Activated naive CD8-positive, alpha-beta T cell treated with anti-CD3 and anti-CD28 coated beads, Interleukin-2, amount 50 U/mL, for 24 hours (primary cell): ENCODE data around the gene EBF3.

ENCODE experiments used
- ATAC-seq: fragments of 150-1000 bp; cut with Tn5 transposase; one replicate; pipeline ENCODE4 v1.10.0; 2021
- DNase-seq: peaks from one replicate; pipeline ENCODE4 v3.0.0; 2021
- H3K27ac Mint-ChIP-seq: one replicate; pipeline ENCODE4 v1.8.0; 2021; ENCODE audit warnings: mild to moderate bottlenecking, mixed read lengths
- H3K27me3 Mint-ChIP-seq: one replicate; pipeline ENCODE4 v1.8.0; 2021; ENCODE audit warnings: mixed read lengths
- H3K36me3 Mint-ChIP-seq: one replicate; pipeline ENCODE4 v1.8.0; 2021; ENCODE audit warnings: low read depth, mixed read lengths
- H3K4me1 Mint-ChIP-seq: one replicate; pipeline ENCODE4 v1.8.0; 2021; ENCODE audit warnings: mixed read lengths
- H3K4me3 Mint-ChIP-seq: one replicate; pipeline ENCODE4 v1.8.0; 2021; ENCODE audit warnings: mild to moderate bottlenecking, moderate library complexity, mixed read lengths
- H3K9me3 Mint-ChIP-seq: one replicate; pipeline ENCODE4 v1.8.0; 2021; ENCODE audit warnings: mixed read lengths

EBF3 gene

DNA sequence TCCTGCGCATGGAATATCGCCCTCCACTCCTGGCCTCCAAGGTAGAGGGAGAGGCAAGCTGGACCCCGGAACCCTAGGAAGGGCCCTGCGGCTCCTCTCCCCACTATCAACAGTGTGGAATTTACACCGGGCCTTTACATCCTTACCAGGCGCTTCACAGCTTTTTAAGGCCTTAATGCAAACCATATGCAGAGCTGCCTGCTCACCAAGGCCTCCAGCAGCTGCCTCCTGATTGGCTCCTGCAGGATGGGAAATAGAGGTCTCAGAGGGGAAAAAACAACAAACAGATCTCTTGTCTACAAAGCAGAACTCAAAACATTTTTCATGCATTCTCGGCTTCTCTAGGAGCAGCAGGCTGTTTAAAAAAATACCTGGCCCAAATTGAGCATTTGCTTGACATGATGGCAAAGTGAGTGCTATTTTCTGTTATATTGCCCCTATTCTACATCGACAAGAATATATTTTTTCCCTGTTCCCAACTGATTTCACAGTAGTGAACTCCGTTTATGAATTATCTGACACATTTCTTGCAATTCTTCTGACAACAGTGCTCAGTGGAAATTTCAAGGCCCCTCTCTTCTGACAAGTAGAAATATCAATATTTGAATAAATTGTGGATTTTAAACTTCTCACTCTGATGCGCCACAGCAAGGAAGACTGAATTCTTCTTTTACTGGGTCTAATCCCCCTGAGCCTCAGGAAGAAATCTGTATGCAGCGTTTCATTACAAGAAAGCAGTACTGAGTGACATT is 51.7 kb downstream of the EBF3 start:
- Mint-ChIP-seq H3K36me3 (no peaks in the 10 kb centered on the region), H3K4me1 (no peaks in the 10 kb centered on the region), H3K27ac (no peak overlapping the region)

DNA sequence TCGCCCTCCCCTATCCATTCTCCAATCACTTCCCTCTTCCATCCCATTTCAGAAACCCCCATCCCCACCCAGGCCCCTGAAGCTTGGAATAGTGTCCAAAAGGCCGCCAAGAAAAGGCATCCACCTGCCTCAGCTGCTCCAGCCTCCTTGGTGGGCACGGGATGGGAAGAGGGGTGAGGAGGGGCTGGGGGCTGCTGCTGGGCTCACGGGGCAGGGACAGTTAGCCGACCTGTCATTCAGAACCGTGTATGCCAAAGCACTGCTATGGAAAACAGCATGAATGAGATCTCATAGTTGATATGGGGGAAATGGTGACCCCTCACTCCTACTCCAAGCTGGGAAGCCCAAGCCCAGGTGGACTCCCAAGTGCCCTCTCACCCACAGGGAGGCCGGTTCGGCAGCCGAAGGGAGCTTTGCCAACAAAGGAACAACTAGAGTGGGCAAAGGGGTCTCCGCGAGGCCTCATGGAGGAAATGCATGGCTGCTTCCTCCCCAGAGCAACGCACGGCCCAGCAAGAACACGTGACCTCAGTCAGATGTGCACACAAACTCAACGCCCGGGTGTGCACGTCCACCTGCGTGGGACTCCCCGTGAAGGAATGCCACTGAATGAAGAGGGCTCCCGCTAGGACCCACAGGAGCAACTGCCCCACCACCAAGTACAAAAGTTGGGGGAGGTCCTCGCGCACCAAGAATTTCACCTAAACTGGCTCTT is 52.5 kb downstream of the EBF3 start:
- ATAC-seq (no peak), DNase-seq (no peak)
- no peaks in the 10 kb centered on the region for H3K27me3 Mint-ChIP-seq
- H3K4me3 Mint-ChIP-seq = no peak overlapping the region
- no peaks in the 10 kb centered on the region for H3K4me1 Mint-ChIP-seq
- no peaks in the 10 kb centered on the region for H3K9me3 Mint-ChIP-seq
- H3K36me3 Mint-ChIP-seq = no peaks in the 10 kb centered on the region
- no peak overlapping the region for H3K27ac Mint-ChIP-seq

More for the DNA sequence above, 51.7 kb downstream of the EBF3 start:
- Mint-ChIP-seq H3K9me3 (no peaks in the 10 kb centered on the region), H3K27me3 (no peaks in the 10 kb centered on the region), H3K4me3 (no peak overlapping the region)
- DNase-seq (no peak), ATAC-seq (no peak)

DNA sequence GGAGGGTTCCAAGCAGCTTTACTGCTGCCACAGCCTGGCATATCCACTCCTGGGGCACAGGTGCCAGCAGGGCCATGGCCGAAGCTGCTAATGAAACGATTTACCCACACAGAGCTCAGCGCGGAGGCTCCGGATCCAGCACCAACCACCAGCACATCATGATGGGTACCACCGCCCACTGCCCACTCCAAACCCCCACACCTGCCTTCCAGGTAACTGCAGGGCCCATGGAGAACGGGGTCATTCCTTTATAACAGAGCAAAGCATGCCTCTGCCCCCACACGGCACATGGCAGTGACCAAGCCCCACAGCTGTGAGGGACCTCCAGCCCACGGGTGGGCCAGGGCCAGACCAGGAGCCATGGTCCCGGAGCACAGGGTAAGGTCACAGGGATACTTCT is 53.2 kb downstream of the EBF3 start:
- DNase-seq = no peak
- H3K27me3 Mint-ChIP-seq = no peaks in the 10 kb centered on the region
- no peak for ATAC-seq
- no peaks in the 10 kb centered on the region for H3K36me3 Mint-ChIP-seq
- H3K4me3 Mint-ChIP-seq = no peak overlapping the region
- H3K9me3 Mint-ChIP-seq = no peaks in the 10 kb centered on the region
- no peak overlapping the region for H3K27ac Mint-ChIP-seq
- no peaks in the 10 kb centered on the region for H3K4me1 Mint-ChIP-seq

DNA sequence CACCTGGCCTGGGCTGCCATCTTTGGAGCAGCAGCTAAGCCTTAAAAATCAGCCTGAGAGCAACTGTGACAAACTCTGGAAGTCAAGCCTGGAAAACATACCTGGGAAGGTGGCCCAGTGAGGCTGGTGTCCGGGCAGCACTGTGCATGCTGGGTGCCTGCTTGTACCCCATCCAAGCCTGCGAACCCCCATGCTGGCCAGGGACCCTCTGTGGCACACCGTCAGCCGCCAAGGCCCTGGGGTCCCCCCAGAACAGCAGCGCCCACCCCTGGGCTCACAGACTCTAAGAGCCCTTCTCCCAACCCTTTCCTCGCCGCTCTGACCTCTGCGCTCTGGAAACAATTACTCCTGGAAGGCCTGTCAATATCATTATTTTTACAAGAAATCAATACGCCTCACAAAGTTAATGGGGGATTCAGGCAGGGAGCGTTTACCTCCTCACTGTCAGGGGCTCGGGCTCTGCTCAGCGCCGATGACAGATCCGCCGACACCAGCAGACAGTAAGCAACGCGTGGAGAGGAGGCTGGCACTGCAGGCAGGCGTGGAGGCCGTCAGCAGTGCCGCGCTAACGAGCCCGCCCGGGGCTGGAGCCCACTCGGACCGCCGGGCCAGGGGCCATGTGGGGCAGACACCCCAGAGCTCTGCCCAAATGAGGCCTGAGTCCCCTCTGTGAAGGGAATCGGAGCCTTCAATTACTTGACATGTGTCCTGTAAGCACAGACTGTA is 54.4 kb downstream of the EBF3 start:
- Mint-ChIP-seq H3K36me3 (no peaks in the 10 kb centered on the region), H3K9me3 (no peaks in the 10 kb centered on the region), H3K4me3 (no peak overlapping the region), H3K4me1 (no peaks in the 10 kb centered on the region), H3K27ac (no peak overlapping the region), H3K27me3 (no peaks in the 10 kb centered on the region)
- no peak for DNase-seq
- ATAC-seq = no peak

DNA sequence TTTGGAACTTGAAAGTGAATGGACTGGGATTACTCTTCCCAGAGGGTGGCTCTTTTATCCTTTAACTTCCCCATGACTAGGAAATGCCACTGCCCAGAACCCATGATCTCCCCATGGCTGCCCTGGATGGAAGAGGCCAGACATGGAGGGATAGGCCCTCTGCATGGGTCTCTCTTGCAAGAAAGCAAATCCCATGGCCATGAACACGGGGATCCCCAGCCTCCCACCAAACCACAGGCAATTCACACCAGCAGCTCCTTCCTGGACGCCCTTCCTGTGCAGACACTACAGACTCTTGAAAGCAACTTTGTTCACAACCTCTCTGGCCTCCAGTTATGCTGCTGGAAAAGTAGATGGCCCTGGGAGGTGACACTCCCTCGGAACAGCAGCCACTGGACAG is 55.0 kb downstream of the EBF3 start:
- ATAC-seq = no peak
- Mint-ChIP-seq H3K27me3 (peaks cover 3% of the 10 kb centered on the region), H3K27ac (no peak overlapping the region), H3K4me3 (no peak overlapping the region), H3K36me3 (no peaks in the 10 kb centered on the region), H3K9me3 (no peaks in the 10 kb centered on the region), H3K4me1 (no peaks in the 10 kb centered on the region)
- no peak for DNase-seq

DNA sequence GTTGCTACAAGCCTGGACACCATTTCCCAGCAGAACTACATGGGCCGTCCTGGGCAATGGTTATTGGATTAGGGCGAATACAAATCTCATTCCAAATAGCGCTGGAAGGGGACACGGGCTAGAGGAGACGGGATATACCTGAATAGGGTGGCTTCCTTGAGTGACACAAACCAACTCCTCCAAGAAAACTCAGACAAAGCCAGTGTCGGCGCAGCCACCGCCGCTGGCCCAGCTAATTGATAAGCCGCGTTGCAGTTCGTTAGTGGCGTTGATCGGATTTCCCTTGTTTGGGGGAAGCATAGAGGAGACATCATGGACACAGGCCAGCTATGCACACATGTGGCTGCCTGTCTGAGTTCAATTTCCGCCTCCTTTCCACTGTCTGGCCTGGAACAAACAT is 55.7 kb downstream of the EBF3 start:
- no peak for ATAC-seq
- no peaks in the 10 kb centered on the region for H3K9me3 Mint-ChIP-seq
- no peak overlapping the region for H3K27ac Mint-ChIP-seq
- H3K36me3 Mint-ChIP-seq = no peaks in the 10 kb centered on the region
- peaks cover 3% of the 10 kb centered on the region for H3K27me3 Mint-ChIP-seq
- no peak for DNase-seq
- H3K4me1 Mint-ChIP-seq = no peaks in the 10 kb centered on the region
- no peak overlapping the region for H3K4me3 Mint-ChIP-seq

DNA sequence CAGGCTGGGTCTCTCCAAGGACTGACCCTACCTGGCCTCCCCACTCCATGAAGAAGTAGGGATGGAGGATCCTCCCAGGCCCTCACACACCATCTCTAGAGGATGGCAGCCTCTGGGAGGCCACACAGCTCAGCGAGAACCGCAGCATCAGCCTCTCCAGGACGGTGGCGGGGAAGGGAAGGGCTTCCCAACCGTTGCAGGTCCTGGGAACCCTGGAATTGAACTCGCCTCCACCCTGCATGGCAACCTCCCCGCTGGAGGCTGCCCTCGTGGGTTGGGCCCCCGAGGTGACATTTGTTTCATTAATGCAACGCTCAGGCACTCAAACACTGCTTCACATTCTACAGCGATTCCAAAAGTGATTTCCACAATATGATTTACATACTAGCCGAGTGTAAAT is 58.5 kb downstream of the EBF3 start:
- Mint-ChIP-seq H3K27me3 (peaks cover 3% of the 10 kb centered on the region), H3K36me3 (no peaks in the 10 kb centered on the region), H3K4me3 (no peak overlapping the region), H3K27ac (no peak overlapping the region), H3K4me1 (no peaks in the 10 kb centered on the region), H3K9me3 (no peaks in the 10 kb centered on the region)
- ATAC-seq (no peak), DNase-seq (no peak)

DNA sequence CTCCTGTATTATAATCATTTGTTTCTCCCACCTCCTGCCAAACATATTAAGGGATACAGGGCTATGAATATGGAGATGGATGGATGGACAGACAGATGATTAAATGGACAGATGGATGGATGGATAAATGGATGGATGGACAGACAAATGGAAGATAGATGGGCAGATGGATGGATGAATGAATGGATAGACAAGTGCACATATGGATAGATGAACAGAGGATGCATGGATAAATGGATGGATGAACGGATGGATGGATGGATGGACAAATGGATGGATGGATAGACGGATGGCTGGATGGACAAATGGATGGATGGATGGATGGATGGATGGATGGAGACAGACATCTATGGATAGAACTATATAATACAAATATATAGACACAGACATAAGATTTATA is 59.8 kb downstream of the EBF3 start:
- H3K27ac Mint-ChIP-seq = no peak overlapping the region

DNA sequence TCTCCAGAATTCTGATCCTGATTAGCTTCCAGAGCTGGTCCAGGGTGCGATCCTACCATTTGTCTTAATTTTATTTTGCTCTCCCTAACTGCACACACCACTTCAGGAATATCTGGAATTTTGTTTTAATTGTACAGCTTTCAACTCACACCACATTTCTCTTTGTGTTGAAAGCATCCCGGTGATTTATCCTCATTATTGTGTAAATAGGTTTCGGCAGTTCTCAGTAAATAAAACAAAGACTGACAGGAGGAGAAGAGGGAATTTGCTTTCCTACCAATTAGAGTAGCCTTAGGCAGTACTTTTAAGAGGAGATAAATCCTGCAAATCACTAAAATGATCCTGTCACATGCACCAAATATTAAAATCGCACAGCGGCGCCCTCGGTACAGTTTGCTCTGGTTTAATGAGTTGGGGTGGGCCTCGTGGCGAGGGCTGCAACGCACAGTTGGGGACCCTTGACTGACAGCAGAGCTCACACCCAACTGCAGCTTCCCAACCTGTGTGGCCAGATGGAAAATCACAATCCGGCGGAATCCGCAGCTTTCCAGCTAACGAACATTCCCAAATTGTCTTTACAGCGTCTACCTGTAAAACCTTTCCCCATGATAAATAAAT is 62.6 kb downstream of the EBF3 start:
- Mint-ChIP-seq H3K27ac (no peak overlapping the region), H3K9me3 (no peaks in the 10 kb centered on the region), H3K4me1 (no peaks in the 10 kb centered on the region), H3K4me3 (no peak overlapping the region), H3K27me3 (peaks cover 19% of the 10 kb centered on the region), H3K36me3 (no peaks in the 10 kb centered on the region)
- DNase-seq = no peak
- no peak for ATAC-seq

More for the DNA sequence above, 59.8 kb downstream of the EBF3 start:
- H3K4me1 Mint-ChIP-seq = no peaks in the 10 kb centered on the region
- peaks cover 8% of the 10 kb centered on the region for H3K27me3 Mint-ChIP-seq
- H3K4me3 Mint-ChIP-seq = no peak overlapping the region
- no peak for ATAC-seq
- no peaks in the 10 kb centered on the region for H3K9me3 Mint-ChIP-seq
- no peak for DNase-seq
- no peaks in the 10 kb centered on the region for H3K36me3 Mint-ChIP-seq

DNA sequence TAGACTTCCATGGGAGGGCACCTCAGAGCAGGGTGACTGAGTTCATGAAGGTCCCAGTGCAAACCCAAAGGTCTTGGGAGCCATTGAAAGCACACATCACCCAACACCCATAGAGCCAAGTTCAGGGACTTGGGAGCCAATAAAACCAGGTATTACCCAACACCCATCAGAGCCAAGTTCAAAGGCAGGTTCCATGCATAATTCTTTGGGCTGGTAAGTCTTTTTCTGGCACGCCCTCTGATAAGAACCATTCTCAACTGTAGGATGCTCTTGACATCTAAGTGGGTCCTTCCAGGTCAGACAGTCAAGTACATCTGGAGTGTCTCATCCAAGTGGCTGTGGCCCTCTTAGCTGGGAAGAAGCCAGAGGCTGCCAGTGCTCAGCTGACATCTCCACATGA is 63.2 kb downstream of the EBF3 start:
- Mint-ChIP-seq H3K27me3 (peaks cover 19% of the 10 kb centered on the region), H3K36me3 (no peaks in the 10 kb centered on the region), H3K4me1 (no peaks in the 10 kb centered on the region), H3K4me3 (no peak overlapping the region), H3K27ac (no peak overlapping the region), H3K9me3 (no peaks in the 10 kb centered on the region)
- no peak for ATAC-seq
- DNase-seq = no peak

DNA sequence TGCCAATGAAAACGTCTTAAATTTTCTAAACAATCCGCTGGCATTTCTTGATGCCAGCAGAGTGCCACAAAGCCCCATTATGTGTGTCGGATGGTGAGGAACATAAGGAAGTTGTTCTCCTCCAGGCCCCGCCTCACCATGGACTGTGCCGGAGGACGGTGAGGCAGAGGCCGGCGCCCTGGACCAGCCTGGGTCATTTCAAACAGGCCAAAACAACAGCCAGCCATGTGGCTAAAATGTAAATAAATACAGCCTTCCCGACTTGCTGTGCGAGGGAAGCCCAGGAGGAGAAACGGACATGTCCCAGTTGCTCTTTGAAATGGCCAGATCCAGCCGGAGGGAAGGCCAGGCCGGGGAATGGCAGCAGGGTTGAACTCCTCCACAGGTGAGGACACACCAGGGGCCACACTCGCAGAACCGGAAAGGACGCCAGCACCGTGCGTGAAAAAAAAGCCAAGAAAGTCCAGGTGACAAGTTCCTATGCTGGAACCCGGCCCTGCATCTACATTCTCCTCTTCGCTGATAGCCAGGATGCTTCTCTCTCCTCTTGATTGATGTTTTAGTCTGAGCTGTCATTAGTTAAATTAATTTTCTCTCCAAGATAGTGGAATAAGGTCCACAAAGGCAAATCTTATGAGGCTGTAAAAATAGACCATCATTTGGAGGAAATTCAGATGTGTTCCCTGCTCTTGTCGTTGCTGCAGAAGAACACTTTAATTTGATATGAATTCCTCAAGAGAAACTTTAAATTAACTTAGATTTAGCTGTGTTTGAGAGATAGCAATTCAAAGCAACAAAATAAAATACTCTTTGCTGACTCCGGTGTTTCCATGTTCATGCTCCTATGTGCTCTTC is 64.6 kb downstream of the EBF3 start:
- H3K4me1 Mint-ChIP-seq = no peaks in the 10 kb centered on the region
- no peak overlapping the region for H3K27ac Mint-ChIP-seq
- no peak overlapping the region for H3K4me3 Mint-ChIP-seq
- ATAC-seq (no peak), DNase-seq (no peak)
- no peaks in the 10 kb centered on the region for H3K9me3 Mint-ChIP-seq
- peaks cover 19% of the 10 kb centered on the region for H3K27me3 Mint-ChIP-seq
- H3K36me3 Mint-ChIP-seq = no peaks in the 10 kb centered on the region

DNA sequence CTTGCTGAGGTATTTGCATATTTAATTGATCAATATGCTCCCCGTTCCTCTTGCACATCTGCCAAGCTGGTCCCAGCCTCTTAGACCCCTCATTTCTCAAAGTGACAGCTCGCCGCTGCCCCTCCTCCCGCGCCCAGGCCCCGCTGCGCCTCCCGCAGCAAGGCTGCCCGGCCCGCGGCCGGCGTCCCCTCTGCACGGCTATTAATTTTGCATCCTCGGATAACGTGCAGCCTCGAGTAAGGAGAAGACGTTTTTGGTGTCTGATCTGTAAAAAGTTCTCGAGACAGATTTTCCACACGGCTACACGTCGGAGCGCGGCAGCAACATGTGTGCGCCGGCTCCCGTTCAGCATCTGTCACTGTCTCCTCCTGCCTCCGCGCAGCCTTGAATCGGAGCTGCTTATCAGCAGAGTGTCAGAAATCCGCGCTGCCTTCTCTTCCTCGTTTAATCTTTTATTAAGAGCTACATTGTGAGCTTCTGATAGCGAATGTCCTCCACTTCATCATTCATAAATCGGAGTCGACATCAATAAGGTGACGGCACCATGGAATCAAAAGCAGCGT is 65.3 kb downstream of the EBF3 start:
- Mint-ChIP-seq H3K9me3 (no peaks in the 10 kb centered on the region), H3K4me1 (no peaks in the 10 kb centered on the region), H3K27ac (no peak overlapping the region), H3K4me3 (no peak overlapping the region), H3K27me3 (peaks cover 16% of the 10 kb centered on the region), H3K36me3 (no peaks in the 10 kb centered on the region)
- no peak for DNase-seq
- no peak for ATAC-seq

DNA sequence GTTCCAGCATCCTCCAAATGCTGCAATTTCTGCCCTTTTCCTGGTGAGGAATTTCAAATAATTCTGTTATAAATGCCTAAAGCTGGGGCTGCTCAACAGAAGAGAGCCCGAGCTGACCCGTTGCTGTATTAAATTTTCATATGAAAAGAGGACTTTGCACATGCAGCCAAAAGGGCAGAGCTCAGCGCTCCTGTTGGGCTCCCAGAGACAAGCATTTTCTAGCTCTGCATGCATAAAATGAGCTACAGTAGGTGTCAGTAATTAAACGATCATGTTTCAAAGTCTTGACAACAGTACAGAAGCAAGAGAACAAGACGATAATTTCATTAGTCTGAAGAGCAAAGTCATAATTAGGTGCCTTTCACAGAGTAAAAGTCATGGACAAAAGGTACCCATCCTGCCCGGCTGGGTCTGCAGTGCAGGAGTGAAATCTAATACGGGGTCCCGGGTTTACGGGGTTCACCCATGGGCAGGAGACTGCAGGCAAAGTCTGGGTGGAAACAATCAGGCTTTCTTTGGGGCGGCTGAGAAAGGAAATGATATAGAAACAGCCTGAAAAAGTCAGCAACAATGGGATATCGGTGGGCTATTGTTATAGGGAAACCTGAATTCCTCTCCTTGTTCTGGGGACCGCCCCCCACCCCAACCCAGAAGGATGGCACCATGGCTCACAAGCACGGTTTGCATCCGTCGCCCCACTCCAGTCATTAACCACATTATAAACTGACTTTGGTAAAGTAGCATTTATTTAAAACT is 66.0 kb downstream of the EBF3 start:
- Mint-ChIP-seq H3K27ac (no peak overlapping the region), H3K36me3 (no peaks in the 10 kb centered on the region), H3K4me1 (no peaks in the 10 kb centered on the region), H3K4me3 (no peak overlapping the region), H3K9me3 (no peaks in the 10 kb centered on the region), H3K27me3 (peaks cover 16% of the 10 kb centered on the region)
- ATAC-seq (no peak), DNase-seq (no peak)
